Hematopoietic multipotent progenitor cell treated with erythropoietin and hydrocortisone succinate and interleukin-3 and kit ligand, for 6 days (in vitro differentiated cells): ENCODE data around the gene TNC.

Source experiments
- DNase-seq: peaks from one replicate; pipeline ENCODE4 v3.0.0-alpha.2; 2015

The TNC gene

DNA sequence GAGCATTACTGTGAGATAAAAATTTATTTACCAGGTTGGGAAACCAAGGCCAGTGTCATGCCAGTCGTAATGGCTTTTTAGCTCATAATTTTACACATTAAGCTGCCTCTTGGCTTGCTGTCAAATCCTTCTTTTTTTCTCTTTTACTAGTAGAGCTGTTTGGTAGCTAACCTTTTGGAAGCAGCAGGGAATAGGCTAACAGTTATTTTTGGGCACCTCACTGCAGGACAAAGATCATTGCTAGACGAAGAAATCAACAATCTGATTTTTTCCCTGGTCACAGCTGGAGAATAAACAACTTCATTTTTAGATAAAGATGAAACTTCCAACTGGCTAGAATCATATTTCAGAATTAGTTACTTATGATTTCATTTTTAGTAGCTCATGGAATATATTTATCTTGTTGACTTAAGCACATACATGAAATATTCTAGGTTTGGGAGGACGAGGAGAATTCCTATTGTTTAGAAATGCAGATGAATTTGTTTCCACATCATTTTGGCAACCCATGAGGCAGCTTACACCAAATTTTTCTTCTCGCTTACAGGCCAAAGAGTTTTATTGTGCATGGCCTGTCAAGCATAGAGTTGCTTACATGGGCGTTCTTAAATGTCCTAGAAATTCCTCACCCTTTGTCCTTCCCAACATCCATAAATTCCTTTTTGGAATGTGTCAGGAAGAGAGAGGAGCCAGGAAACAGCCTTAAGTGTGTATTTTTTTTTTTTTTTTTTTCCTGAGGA is 19.6 kb downstream of the TNC start:
- no peak for DNase-seq

DNA sequence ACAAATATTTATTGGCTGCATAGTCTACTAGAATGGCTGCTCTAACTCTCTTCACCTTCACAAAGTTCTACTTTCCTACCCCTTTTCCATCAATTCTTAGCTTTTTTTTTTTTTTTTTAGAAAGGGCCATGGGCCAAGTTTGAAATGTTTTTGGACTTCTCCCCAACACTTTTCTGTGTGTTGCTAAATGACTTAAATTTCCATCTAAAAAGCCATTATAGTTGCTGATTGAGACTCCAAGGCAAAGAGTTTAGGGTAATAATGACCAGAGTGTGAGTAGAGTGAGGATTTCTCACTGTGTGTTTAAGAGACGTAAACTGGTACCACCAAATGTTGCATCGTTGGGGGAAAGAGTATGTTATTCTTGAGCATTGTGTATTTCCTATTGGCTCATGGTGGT is 24.4 kb downstream of the TNC start:
- DNase-seq = no peak

GRCh38 chr9:115090486-115090885 is 27.5 kb downstream of the TNC start:
- DNase-seq = no peak

GRCh38 chr9:115088860-115089259 is 29.1 kb downstream of the TNC start:
- no peak for DNase-seq

- no peak for DNase-seq
These were observed 31.1 kb downstream of the TNC start for GRCh38 chr9:115086886-115087285.

GRCh38 chr9:115086461-115086860 is 31.5 kb downstream of the TNC start:
- DNase-seq = no peak

DNA sequence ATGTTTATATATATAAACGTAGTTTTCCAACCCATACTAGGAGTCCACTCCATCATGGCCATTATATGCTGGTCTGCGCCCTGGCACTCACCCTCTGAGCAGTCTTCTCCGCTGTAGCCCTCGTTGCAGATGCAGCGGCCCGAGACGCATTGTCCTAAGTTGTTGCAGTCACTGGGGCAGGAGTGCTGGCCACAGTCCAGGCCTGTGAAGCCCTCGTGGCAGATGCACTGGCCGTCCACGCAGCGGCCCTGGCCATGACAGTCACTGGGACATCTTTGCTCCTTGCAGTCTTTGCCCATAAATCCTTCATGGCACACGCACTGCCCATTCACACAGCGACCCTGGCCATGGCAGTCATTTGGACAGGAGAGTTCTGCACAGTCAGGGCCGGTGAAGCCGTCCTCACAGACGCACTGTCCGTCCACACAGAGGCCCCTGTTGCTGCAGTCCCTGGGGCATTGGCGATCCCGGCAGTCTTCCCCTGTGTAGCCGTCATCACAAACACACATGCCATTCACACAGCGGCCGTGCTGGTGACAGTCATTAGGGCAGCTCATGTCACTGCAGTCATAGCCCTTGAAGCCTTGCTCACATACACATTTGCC is 32.1 kb downstream of the TNC start:
- no peak for DNase-seq

DNA sequence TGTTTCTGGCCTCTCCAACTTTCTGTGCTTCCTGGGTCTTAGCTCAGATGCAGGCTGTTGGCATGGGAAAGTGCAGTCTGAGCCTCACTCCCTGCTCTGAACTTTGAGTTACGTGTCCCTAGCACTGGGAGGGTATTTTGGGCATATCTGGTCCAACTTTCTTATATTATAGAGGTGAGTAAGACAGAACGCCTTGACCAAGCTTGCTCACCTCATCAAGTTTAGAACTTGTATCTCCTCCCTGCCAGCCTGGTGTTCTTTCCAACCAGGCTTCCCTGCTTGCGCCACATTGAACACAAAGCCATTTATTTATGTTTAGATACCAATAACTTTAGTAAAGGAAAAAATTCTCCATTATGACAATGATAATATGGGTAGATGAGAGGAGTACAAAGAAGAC is 33.2 kb downstream of the TNC start:
- no peak for DNase-seq

- DNase-seq = no peak
These were observed 33.8 kb downstream of the TNC start for GRCh38 chr9:115084157-115084556.

DNA sequence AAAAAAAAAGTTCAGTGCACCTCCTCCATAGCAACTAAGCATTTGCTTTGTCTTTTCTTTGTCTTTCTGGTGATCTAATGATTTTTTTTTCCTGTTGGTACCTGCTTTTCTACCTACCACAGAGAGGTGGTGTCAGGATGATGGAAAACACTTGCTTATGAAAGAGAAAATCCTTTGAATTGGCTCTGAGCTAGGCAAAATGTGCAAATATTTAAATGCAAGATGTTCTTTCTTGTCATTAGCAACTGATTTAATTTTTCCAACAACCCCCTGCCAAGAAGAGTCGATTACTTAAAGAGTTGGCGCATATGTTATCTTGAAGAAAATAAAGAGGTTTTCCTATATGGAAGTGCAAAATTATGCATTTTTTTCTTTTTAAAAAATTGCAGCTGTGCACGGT is 37.7 kb downstream of the TNC start:
- no peak for DNase-seq

DNA sequence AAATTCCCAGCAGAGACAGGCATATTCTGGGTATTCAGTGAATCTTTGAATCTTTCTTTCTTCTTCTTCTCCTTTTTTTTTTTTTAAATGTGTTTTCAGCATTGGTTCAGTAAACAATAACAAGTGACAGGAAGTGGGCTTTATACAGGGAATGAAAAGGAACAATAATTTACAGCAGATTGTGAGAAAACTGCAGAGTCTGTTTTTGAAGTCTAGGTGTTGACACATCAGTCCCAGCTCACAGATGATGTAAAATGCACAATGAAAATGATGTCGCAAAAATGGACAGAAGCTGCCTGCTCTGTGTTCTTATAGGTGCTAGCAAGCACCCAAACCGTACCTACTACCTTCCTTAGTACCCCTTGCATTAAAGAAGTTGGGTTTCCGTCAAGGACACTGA is 38.8 kb downstream of the TNC start:
- DNase-seq = no peak

- DNase-seq = no peak
These were observed 44.5 kb downstream of the TNC start for GRCh38 chr9:115073456-115073855.

DNA sequence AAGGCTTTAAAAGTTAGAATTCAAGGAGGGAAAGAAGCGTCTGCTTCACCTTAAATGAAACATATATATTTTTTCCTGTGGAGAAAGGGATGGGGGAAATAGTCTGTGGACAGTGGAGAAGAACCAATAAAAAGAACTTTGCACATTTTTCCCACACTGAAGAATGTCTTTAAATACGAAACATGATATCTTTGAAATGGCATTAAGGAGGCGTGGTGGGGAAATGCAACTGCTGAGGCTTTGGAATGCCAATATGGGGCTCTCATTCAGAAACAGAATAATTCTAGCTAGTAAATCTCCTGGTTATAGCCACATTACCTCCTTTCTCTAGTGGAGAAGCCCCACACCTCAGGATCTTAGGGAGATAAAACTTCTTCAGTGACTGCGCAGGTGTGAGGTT is 46.8 kb downstream of the TNC start:
- DNase-seq = no peak

DNA sequence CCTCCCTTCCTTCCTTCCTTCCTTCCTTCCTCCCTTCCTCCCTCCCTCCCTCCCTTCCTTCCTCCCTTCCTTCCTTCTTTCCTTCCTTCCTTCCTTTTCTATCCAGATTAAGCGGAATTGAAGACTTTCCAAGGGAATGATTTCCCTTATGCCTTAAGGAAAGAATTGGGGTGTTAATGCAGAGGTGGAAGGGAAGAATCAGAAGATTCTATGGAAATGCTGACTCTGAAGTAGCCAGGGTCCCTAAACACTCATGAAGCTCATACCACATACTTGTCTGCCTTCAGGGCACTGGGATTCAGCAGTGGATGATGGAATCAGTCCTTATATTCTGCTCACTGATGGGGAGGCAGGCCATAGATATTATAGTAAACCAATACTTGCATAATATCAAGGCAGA is 48.2 kb downstream of the TNC start:
- no peak for DNase-seq

DNA sequence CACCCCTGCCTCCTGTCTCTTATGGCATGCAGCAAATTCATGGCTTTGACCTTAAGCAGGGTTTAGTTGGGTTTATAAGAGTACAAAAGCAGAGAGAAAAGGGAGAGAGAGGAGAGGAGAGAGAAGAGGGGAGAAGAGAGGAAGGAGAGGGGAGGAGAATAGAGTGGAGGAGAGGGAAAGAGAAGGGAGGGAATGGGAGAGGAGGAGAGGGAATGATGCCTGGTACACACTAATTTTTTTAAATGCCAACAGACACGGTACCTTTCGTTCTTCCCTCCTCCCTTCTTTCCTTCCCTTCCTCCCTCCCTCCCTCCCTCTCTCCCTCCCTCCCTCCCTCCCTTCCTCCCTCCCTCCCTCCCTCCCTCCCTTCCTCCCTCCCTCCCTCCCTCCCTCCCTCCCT is 48.7 kb downstream of the TNC start:
- DNase-seq = no peak

GRCh38 chr9:115068031-115068430 is 49.9 kb downstream of the TNC start:
- no peak for DNase-seq

DNA sequence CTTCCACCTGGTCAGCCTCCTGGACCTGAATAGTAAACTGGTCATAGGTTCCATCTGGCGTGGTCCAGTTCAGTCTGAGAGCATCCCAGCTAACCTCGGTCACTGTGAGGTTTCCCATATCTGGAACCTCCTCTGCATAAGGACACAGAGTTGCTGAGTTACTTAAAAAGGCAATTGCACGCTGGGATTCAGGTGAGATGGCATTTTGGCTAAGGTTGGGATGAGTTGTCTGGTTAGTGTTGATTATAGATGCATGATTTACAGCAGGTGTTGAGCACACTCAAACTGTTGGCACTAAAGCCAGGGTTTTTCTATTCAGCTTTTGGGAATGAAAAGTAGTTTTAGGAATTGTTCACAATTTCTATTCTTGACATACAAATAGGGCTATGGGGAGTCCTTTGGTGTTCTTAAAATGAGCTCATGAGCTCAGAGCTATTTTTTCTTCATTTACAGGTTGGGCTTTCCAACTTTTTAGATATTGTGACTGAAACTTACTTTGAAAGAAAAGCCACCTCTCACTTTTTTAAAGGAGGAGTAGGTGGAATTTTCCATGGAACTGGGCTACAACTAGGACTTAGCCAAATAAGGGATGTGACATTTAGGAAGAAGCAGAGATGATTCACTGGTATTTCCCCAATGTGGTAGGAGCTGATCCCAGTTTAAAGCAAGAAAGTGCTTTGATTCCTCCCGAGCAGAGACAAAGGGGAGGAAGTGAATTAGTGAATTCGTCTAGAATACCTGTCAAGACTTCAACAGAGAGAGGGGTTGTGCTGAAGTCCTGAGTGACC is 54.7 kb downstream of the TNC start:
- DNase-seq = no peak

DNA sequence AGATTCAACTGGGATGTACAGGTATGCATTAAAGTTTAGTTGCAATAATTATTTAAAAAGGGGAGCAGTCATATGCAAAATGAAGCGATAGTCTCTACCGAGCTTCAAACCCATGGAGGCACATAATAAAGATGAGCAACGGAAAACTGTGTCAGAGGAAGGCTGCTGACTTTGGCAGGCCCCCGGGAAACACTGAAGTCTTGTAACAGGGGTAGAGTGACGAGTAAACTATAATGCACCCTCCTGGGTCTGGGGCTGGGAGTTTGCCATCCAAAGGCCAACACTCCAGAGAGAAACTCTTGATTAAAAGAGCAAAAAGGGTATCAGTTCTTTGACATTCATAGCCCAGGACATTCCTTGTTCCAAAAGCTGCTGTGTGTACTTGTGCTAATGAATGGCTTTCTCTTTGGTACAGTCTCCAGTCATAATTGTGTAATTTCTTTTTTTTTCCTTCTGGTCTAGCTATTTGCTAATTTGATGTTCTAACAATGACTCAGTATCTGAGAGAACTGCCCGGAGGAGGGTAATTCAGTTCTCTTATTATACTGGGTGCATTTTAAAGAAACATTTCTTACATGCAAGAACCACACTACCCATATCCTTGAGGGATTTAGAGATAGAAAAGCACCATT is 59.2 kb downstream of the TNC start:
- DNase-seq = no peak

- no peak for DNase-seq
These were observed 59.8 kb downstream of the TNC start for GRCh38 chr9:115058175-115058574.

GRCh38 chr9:115057559-115057958 is 60.4 kb downstream of the TNC start:
- peak; percentile 20 for DNase-seq

- no peak for DNase-seq
These were observed 67.9 kb downstream of the TNC start for GRCh38 chr9:115050002-115050490.

GRCh38 chr9:115046824-115047223 is 71.1 kb downstream of the TNC start:
- no peak for DNase-seq

DNA sequence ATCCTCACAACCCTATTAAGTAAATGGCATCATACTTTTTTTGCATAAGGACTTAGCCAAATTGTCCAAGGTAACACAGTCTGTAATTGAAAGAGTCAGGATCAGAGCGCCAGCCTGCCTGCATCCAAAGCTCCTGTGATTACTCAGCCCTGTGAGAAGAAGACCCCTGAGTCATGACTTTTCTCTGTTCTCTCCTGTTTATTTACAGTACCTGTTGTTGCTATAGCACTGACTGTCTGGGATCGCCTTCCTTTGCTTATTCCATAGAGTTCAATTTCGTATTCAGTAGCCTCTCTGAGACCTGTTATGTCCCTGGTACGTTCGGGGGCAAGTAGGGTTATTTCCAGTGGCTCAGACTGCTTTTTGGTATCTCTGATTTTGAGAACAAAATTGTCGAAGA is 71.8 kb downstream of the TNC start:
- no peak for DNase-seq

GRCh38 chr9:115043632-115044031 is 74.3 kb downstream of the TNC start:
- no peak for DNase-seq
